Measurements from ENCODE around the gene ALS2CL.

GRCh38 chr3:46640927-46641326 is 52.6 kb downstream of the ALS2CL start:
- TF ChIP-seq POLR2A (IDR thresholded peaks at IDR 0.05): no peak
- no peak for TF ChIP-seq CTCF (IDR thresholded peaks at IDR 0.05)
- TF ChIP-seq EP300 (IDR thresholded peaks at IDR 0.05): no peak

All from ovary (tissue), 3 donors.